DMS153 treated with DMSO at 0.1 percent for 48 hours (cell line): ENCODE data around the gene FAM209B.
"Not testable (repeated sequence)": the region's sequence is repeated elsewhere in the genome, so short reads cannot be mapped to it uniquely, and the experiment has no call there.

Experiments
- DNase-seq: peaks from one replicate; lab custom pipeline; 2025; ENCODE audit not compliant: unreplicated experiment; lab: John Stamatoyannopoulos, UW

The FAM209B gene, protein sequence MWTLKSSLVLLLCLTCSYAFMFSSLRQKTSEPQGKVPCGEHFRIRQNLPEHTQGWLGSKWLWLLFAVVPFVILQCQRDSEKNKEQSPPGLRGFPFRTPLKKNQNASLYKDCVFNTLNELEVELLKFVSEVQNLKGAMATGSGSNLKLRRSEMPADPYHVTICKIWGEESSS

DNA sequence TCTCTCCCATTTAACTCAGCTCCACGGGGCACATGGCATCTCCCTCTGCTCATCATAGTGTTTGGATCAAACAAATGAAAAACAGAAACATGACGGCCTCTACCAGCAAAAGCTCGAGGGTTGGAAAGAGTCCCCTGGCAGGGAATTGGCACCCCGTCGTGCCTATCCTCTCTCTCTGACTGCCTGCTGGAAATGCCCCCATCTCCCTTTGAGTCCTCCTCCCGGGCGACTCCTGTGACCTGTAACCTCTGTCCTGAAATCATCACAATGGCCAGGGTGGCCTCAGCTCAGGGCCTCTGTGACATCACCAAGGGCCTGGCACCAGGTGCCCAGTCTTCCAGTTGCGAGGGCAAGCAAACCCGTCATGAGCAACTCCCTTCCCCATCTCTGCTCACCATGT is at the start of gene FAM209B:
Gene FAM209B, plus strand, starts transcription at position 301 of the 400 bp plus-strand sequence. Its CDS starts 96 bp downstream, at position 397.
- DNase-seq = not testable (repeated sequence)

DNA sequence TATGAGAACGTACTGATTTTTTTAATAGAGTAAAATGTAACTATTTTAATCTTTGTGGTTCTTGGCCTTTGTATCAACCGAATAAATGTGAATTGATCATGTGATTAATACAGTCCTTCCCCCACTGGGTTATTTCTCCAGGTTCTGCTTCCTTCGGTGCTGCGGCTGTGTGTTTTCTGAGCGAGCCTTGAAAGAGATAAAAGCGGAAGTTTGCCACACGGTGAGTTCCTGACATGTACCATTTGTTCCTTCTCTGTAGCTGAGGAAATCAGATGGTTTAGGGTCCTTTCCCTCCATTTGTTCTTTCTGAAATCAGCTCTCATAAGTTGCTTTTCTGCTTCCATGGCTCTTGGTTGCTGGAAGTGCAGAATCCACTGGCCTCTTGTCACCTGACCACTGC is 49.1 kb upstream of the FAM209B start:
- DNase-seq = no peak

DNA sequence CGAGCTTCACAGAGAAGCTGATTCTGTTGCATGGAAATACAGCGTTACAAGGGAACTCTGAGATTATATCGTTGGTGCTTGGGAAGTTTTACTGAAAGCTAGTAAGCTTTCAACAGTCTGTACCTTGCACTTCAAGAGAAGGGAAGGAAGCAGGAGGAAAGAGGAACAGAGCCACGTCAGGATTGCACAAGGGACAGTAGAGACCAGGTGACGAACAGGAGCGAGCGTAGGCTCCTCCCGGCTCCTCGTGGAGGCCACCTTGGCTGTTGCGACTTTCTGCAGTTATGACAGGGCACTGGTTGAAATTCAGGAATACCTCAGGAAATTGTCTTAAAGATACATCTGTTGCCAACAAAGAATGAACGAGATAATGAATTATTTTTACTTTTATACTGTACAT is 45.8 kb upstream of the FAM209B start:
- no peak for DNase-seq

DNA sequence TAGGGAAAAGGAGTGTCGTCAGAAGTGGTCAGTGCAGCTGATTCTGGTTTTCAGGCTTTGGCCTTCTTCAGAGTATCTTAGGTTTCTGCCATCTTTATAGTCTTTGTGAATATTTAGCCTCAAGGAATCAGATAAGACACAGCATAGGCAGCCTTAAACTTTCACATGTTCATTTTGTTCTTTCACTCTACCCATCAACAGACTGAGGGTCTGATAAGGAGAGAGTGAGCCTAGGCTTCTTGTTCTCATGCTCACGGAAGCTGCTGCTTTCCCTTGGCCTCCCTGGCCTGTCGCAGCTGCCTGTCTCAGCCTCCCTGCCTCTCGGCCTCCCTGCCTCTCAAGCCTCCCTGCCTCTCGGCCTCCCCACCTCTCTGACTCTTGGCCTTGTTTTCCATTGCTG is 44.5 kb upstream of the FAM209B start:
- DNase-seq = no peak

DNA sequence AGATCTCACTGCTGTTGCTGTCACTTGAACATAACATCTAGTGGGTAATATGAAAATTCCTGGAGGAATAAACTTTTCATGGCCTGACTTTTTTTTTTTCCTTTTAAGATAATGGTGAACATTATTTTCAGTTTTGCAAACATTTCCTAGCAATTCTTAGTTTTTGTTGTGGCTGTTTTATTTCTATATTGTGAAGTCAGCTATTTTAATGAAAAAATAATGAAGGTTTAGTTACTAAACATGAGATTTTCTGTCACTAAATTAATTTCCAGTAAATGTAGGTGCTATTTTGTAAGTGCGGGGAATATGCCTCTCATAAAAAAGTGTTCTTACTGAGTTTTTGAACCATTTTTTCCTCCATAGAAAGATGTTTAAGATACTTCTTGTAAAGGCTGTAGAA is 31.9 kb upstream of the FAM209B start:
- DNase-seq = no peak

DNA sequence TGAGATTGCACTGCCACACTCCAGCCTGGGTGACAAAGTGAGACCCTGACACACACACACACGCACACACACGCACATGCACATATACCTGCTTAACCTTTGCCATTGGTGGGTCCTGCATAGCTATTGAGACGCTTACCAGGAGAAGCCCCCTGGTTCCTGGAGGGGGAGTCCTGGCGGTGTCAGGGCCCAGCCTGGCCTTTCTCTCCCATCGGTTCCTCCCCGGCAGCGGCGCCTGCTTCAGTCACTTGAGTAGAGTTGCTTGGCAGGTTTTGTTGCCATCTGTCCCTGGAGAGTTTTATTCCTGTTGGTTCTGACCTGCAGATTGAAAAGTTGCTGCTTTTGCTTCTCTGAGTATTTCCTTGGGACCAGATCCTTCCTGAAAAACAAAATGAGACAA is 29.1 kb upstream of the FAM209B start:
- DNase-seq = no peak

DNA sequence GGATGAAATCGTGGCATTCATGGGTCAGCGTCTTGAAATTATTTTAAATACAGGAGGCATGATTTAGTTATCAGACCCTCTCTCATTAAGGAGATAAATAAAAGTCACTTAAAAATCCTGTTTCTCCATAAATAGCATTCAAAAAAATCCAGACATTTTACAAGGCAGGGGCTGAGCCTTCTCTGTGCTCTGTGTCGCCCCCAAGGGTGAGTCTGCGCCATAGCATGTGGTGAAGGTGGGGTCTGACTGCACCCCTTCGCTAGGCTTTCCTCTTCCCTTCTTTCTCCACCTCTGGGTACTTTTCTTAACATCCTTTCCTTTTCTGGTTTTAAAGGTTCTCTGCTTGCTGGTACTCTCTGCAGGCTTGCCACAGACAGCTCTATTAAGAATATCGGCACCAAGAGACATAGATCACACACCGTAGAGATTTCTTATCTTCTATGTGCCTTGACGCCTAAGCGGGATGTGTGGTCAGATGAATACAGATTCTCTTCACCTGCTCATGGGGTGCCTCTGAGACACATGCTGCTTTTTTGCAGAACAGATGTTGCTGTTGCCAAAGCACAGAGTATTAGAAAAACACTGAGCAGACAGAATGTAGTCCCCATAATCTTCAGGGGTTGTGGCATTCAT is 28.6 kb upstream of the FAM209B start:
- DNase-seq = no peak

DNA sequence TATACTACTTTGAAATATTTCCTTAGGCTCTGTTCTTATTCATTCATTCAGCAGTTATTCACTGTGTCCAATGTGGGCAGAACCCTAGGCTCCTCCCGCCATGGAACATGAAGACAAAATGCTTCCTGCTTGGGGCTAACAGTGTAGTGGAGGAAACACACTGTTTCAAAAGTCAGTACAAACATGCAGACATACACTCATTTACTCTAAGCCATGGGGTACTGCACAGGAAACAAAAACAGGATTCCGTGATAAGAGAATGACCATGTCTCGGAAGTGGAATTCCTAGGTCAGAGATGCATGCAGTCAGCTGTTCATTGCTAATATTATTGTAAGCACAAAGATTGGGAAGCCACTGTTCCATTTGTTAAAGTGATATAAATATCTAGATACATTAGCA is 26.9 kb upstream of the FAM209B start:
- DNase-seq = no peak

DNA sequence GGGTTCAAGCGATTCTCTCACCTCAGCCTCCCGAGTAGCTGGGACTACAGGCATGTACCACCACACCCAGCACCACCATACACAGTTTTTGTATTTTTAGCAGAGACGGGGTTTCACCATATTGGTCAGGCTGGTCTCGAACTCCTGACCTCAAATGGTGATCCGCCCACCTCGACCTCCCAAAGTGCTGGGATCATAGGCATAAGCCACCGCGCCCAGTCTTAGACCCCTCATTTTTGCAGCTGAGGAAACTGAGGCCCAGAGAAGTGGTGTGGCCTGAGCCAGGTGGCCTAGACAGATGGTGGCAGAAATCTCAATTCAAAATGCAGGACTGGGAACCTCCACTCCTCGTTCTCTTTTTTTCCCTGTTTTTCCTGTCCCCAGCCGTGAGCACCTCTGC is 21.1 kb upstream of the FAM209B start:
- DNase-seq = no peak

DNA sequence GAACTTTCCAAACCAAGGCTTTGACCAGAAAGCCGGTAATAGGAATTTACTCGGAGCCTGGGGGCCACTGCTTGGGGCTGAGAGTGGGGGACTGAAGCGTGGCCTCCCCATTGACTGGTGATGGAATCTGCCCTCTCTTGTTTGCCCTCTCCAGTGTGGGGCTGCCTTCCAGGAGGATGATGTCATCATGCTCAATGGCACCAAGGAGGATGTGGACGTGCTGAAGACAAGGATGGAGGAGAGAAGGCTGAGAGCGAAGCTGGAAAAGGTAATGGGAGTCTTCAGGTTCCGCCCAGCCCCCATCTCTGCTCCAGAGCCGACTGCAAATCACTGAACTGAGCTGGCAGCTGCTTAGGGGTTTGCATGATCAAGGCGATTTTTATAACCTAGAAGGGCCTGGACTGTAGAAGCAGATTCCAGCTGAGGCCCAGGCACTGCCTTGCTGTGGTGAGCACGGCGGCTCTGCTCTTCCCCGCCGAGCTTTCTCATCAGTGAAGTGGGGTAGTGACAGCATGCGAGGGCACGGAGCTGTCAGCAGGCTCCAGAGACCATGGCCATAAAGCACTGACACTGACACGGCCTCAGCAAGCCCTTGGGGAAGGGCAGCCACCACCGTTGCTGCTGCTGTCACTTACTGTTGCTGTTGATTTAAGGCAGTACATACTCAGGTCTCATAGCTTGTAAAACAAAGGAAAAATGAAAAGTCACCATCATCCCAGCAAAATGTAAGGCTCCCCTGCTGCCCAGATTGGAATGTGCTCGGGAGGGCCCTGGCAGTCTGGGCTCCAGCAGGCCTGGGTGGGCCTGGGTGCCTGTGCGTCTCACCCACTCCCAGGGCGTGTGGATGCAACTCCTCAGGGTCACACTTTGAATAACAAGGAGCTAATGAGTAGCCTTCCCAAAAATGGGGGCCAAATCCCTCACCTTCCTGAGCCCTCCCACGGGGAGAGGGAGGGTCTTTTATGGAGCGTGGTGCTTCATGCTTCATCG is 19.6 kb upstream of the FAM209B start:
- DNase-seq = no peak

DNA sequence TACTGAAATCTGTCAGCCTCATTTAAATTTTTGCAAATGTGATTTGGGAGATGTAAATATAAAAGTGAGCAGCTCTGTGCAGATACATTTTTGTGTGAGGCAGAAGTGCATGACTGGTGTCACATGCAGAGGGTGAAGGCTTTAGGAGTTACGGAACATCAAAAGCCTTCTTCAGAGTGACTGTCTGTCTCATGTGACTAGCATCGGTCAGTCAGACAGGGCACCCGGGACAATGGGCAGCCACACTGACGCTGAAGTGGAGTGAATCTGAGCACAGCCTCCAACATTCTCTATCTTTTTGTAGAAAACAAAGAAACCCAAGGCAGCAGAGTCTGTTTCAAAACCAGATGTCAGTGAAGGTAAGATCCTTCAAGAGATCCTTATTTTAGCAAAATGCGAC is 16.4 kb upstream of the FAM209B start:
- no peak for DNase-seq

DNA sequence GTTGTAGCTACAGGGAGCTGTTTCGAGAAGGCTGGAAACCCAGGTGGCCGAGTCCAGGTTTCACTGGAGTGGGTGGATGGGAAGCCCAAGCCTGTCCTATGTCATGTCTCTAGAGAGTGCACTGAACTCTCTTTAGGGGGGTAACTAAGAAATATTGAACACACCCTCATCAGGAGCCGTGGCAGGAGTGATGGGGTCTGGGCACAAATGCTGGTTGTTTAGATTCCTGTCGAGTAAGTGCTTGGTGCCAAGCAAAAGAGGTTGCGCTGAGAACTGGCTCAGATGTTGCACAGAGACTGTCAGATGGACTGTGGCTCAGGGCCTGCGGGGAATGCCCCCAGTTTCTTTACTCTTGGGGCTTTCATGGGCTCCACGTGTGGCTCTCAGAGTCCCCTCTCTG is 15.8 kb upstream of the FAM209B start:
- DNase-seq = no peak

DNA sequence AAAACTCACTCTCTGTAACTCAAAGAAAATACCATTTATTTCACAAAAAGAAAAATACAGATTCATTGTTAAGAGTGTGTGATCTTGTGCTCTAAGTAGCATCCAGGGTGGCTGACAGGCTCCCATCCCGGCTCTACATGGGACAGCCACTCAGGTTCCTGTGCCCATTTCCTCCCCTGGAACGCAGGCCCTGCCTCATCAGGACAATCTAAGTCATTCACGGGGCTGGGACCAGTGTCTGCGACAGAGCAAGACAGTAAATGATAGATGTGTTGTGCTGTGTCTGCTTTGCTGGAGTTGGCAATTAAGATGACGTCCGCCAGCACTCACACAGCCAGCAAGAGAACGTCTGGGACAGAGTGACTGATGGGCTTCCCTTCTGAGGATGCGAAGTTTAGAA is 15.4 kb upstream of the FAM209B start:
- no peak for DNase-seq

DNA sequence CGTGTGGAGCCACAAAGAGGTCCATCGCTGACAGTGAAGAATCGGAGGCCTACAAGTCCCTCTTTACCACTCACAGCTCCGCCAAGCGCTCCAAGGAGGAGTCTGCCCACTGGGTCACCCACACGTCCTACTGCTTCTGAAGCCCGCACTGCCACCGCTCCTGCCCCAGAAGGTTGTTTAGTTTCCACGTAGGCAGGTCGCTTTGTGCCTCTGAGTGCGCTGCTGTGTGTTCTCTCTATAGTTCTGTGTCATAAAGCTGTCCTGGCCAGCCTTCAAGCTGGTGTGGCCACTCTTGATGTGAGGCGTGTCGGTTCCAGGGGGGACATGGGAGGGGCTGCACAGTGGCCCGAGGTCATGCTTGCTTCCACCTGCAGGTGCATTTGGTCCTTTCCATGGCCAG is 14.9 kb upstream of the FAM209B start:
- no peak for DNase-seq

DNA sequence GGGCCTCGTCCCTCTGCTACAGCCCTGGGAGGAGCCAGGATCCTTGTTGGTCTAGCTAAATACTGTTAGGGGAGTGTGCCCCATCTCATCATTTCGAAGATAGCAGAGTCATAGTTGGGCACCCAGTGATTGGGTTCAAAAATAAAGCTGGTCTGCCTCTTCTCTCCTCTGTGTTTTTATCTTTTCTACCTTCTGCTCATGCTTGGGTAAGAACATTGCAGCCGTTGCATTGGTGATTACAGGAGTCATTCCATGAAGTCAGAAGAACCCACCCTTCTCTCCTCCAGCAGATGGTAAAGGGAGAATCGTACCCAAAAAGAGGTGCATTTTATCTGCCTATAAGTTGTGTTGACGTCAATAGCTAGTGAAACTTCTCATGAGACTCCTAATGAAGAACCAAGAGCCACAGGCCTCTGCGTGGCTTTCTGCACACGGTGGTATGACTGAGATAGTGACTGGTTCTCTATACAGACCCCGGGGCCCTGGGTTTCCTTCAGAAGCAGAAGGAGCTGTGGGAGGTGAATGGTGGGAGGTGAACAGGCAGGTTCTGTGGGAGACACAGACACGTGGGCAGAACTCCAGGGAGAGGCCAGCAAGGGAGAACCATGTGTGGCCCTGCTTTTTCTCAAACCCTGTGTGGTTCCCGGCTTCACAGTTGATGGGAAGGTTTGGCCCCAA is 14.2 kb upstream of the FAM209B start:
- DNase-seq = no peak

DNA sequence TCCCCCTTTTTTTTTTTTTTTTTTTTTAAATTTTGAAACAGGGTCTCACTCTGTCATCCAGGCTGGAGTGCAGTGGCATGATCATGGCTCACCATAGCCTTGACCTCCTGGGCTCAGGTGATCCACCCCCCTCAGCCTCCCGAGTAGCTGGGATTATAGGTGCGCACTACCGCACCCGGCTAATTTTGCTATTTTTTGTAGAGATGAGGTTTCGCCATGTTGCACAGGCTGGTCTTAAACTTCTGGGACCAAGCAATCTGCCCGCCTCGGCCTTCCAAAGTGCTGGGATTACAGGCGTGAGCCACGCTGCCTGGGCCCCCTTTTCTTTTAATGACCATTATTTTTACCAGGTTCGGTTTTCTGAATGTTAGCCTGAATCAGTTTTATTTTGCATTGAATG is 13.5 kb upstream of the FAM209B start:
- no peak for DNase-seq

DNA sequence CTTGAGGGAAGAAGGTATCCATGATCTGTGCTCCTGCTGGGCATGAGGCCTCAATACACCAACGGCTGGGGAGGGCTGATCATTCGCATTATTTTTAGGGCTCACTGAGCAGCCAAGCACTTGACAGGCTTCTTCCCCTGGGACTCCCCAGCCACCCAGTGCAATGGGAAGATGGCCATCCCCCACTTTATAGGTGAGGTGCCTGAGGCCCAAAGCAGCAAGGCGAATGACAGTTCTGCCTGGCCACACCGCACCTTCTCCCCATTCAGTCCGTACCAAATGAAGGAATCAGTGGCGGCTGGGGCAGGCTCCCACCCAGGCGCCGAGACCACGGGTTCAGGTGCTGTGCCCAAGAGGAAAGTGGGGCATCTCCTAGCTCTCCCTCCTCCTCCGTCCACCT is 12.9 kb upstream of the FAM209B start:
- DNase-seq = no peak

DNA sequence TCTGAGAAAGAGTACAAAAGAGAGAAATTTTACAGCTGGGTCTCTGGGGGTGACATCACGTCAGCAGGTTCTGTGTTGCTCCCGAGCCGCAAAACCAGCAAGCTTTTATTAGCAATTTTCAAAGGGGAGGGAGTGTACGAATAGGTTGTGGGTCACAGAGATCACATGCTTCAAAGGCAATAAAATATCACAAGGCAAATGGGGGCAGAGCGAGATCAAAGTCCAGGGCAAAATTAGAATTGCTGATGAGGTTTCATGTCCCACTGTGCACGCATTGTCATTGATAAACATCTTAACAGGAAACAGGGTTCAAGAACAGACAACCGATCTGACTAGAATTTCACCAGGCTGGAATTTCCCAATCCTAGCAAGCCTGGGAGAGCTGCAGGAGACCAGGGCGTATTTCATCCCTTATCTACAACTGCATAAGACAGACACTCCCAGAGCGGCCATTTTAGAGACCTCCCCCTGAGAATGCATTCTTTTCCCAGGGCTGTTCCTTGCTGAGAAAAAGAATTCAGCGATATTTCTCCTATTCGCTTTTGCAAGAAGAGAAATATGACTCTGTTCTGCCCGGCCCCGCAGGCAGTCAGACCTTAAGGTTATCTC is 12.2 kb upstream of the FAM209B start:
- not testable (repeated sequence) for DNase-seq

DNA sequence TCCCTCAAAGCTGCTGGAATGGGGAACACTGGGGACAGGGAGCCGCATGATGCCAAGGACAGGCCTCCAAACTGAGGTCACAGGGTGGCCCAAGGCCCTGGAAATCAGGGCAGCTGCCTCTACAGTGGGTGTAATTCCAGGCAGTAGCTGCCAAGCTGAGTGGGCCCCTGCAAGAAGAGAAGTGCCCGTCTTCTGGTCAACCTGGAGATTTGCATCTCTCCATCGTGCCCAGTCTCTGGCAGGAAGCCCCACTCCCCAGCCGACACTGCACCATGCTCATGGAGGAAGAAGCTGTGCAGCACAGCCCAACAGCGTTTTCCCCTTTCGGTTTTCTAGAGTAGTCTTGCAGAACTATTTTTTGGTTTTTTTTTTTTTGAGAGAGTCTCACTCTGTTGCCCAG is 10.7 kb upstream of the FAM209B start:
- DNase-seq = no peak

DNA sequence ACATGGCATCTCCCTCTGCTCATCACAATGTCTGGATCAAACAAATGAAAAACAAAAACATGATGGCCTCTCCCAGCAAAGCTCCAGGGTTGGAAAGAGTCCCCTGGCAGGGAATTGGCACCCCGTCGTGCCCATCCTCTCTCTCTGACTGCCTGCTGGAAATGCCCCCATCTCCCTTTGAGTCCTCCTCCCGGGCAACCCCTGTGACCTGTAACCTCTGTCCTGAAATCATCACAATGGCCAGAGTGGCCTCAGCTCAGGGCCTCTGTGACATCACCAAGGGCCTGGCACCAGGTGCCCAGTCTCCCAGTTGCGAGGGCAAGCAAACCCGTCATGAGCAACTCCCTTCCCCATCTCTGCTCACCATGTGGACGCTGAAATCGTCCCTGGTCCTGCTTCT is 8.6 kb upstream of the FAM209B start, which contains the start of gene FAM209A:
Gene FAM209A, plus strand, starts transcription at position 301 of the 400 bp plus-strand sequence. Its CDS starts 65 bp downstream, at position 366.
- DNase-seq = not testable (repeated sequence)

DNA sequence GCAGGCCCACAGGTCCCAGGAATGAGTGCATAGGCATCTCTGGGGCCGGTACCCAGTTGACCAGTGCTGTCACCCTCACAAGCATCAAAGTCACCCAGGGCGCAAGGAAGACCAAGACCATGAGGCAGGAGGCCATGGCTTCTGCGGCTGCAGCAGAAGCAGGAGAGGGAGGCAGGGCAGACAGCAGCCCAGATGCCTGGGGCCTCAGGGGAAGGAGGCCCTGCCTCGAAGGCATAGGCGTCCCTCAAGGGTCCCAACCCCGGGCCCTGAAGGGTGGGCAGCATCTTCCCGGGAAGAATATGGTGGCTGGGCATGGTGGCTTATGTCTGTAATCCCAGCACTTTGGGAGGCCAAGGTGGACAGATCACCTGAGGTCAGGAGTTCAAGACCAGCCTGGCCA is 5.5 kb upstream of the FAM209B start:
- DNase-seq = no peak
